HUDEP-2 (cell line): ENCODE data around the gene JAZF1.
A peak's percentile ranks its signal among the peaks of the same experiment; 100 is the strongest.
"Not testable (repeated sequence)": the region's sequence is repeated elsewhere in the genome, so short reads cannot be mapped to it uniquely, and the experiment has no call there.

ENCODE experiments used
- DNase-seq, 76 experiments: peaks; one replicate each; lab custom pipeline; 2025; ENCODE audit not compliant: unreplicated experiment in 76 of 76; lab: John Stamatoyannopoulos, UW

Gene JAZF1

GRCh38 chr7:28018856-28019465 is 161.6 kb downstream of the JAZF1 start:
- DNase-seq: no peak

GRCh38 chr7:28018446-28018845 is 162.1 kb downstream of the JAZF1 start:
- DNase-seq: no peak

- no peak for DNase-seq
Measured at GRCh38 chr7:28018020-28018419, 162.6 kb downstream of the JAZF1 start.

- no peak for DNase-seq
Measured at GRCh38 chr7:28017372-28017771, 163.2 kb downstream of the JAZF1 start.

- no peak for DNase-seq
Measured at GRCh38 chr7:28016297-28016696, 164.3 kb downstream of the JAZF1 start.

GRCh38 chr7:28015169-28015568 is 165.4 kb downstream of the JAZF1 start:
- no peak for DNase-seq

GRCh38 chr7:28014340-28014739 is 166.3 kb downstream of the JAZF1 start:
- DNase-seq: not testable (repeated sequence)

- DNase-seq: no peak
Measured at GRCh38 chr7:28013441-28013840, 167.2 kb downstream of the JAZF1 start.

GRCh38 chr7:28013019-28013418 is 167.6 kb downstream of the JAZF1 start:
- no peak for DNase-seq

GRCh38 chr7:28008911-28009310 is 171.7 kb downstream of the JAZF1 start:
- no peak for DNase-seq

- no peak for DNase-seq
Measured at GRCh38 chr7:28008171-28008570, 172.4 kb downstream of the JAZF1 start.

- no peak for DNase-seq
Measured at GRCh38 chr7:28006491-28006890, 174.1 kb downstream of the JAZF1 start.

- DNase-seq: peak in 9 of 76 experiments; percentile 4 to 37 (median 16)
Measured at GRCh38 chr7:28005847-28006231, 174.8 kb downstream of the JAZF1 start.

GRCh38 chr7:28005075-28005846 is 175.3 kb downstream of the JAZF1 start:
- DNase-seq: no peak

GRCh38 chr7:28003408-28003807 is 177.2 kb downstream of the JAZF1 start:
- no peak for DNase-seq

GRCh38 chr7:28002638-28003037 is 178.0 kb downstream of the JAZF1 start:
- DNase-seq: no peak

GRCh38 chr7:28001896-28002295 is 178.7 kb downstream of the JAZF1 start:
- DNase-seq: no peak

GRCh38 chr7:27999829-28000228 is 180.8 kb downstream of the JAZF1 start:
- no peak for DNase-seq

GRCh38 chr7:27998382-27998781 is 182.2 kb downstream of the JAZF1 start:
- DNase-seq: no peak

GRCh38 chr7:27997188-27997707 is 183.3 kb downstream of the JAZF1 start:
- DNase-seq: no peak

- no peak for DNase-seq
Measured at GRCh38 chr7:27996141-27996540, 184.5 kb downstream of the JAZF1 start.

GRCh38 chr7:27995228-27995627 is 185.4 kb downstream of the JAZF1 start:
- no peak for DNase-seq
